T-helper 2 cell treated with Interferon-gamma antibody and Interleukin-4, amounts not matched to agents 5 μg/mL and 100 μg/mL, for 36 hours (primary cell): Measurements from ENCODE around the gene KCNQ1.

ENCODE experiments used
- DNase-seq: peaks from one replicate; pipeline ENCODE4 v3.0.0; 2021; ENCODE audit warnings: low spot score
- H3K27ac Mint-ChIP-seq: one replicate; pipeline ENCODE4 v1.8.0; 2021; ENCODE audit warnings: mild to moderate bottlenecking, mixed read lengths
- H3K27me3 Mint-ChIP-seq: one replicate; pipeline ENCODE4 v1.8.0; 2021; ENCODE audit warnings: low read depth, mixed read lengths
- H3K36me3 Mint-ChIP-seq: one replicate; pipeline ENCODE4 v1.8.0; 2021; ENCODE audit warnings: low read depth, mixed read lengths
- H3K4me1 Mint-ChIP-seq: one replicate; pipeline ENCODE4 v1.8.0; 2021; ENCODE audit warnings: low read depth, mixed read lengths
- H3K4me3 Mint-ChIP-seq: one replicate; pipeline ENCODE4 v1.8.0; 2022; ENCODE audit warnings: mild to moderate bottlenecking, moderate library complexity, mixed read lengths
- H3K9me3 Mint-ChIP-seq: one replicate; pipeline ENCODE4 v1.8.0; 2021; ENCODE audit warnings: mixed read lengths

Gene KCNQ1

DNA sequence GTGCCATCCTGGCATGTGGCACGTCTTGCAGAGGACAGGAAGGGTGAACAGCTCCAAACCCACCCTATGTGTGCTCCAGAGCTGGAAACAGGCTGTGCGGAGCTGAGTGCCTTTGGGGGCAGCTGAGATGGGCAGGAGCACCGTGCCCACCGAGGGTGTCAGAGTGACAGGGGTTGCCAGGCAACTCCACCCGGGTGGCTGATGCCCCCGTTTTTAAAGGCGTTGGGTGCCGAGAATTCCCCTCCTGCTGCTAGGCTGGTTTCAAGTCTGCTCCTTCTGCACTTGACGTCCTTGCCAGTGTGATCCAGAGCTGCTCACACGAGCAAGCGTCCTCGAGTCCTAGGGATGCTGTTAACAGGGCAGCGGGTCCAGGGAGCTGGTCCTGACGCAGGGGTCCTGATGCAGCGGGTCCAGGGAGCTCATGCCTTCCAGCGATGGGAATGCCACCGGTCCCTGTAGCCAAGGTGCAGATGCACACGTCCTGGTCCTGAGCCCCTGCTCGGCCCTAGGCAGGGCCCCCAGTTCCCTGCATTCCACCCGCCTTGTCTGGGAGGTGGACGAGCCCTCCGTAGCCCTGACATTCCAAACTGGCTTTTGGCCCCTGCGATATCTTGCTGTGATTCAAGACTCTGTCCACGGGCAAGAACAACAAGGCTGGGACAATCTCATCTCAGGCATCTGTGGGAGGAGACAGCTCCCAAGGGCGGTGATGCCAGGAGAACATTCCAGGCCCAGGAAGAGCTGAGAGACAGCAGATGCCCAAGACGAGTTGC is 4.9 kb downstream of the KCNQ1 start:
- H3K4me1 Mint-ChIP-seq = peaks cover 11% of the 10 kb centered on the region
- DNase-seq = no peak
- H3K9me3 Mint-ChIP-seq = no peaks in the 10 kb centered on the region
- H3K36me3 Mint-ChIP-seq = no peaks in the 10 kb centered on the region
- no peak overlapping the region for H3K27ac Mint-ChIP-seq
- H3K4me3 Mint-ChIP-seq = no peak overlapping the region
- peaks cover 8% of the 10 kb centered on the region for H3K27me3 Mint-ChIP-seq

GRCh38 chr11:2450321-2451041 is 5.7 kb downstream of the KCNQ1 start:
- peaks cover 8% of the 10 kb centered on the region for H3K4me1 Mint-ChIP-seq
- no peak overlapping the region for H3K27ac Mint-ChIP-seq
- peaks cover 8% of the 10 kb centered on the region for H3K27me3 Mint-ChIP-seq
- DNase-seq = no peak
- no peaks in the 10 kb centered on the region for H3K36me3 Mint-ChIP-seq
- H3K4me3 Mint-ChIP-seq = no peak overlapping the region
- no peaks in the 10 kb centered on the region for H3K9me3 Mint-ChIP-seq

DNA sequence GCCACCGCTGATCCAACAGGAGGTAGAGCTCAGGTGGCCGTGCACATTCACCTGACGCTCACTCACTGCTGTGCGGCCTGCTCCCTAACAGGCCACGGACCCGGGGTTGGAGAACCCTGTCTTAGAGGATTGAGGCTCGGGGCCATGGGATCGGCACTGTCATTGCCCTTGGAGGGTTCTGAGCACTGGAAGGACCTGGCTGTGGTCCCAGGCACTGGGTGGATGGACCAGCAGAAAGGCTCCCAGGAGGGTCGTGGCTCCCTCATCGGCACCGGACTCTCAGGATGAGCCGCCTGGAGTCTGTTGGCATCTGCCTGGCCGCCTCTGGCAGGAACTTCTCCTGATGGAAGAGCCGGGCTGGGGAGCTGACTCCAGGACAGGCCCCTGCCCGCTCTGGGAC is 6.5 kb downstream of the KCNQ1 start:
- Mint-ChIP-seq H3K27ac (no peak overlapping the region), H3K9me3 (no peaks in the 10 kb centered on the region), H3K36me3 (no peaks in the 10 kb centered on the region), H3K27me3 (peaks cover 6% of the 10 kb centered on the region), H3K4me3 (no peak overlapping the region), H3K4me1 (peaks cover 8% of the 10 kb centered on the region)
- no peak for DNase-seq

DNA sequence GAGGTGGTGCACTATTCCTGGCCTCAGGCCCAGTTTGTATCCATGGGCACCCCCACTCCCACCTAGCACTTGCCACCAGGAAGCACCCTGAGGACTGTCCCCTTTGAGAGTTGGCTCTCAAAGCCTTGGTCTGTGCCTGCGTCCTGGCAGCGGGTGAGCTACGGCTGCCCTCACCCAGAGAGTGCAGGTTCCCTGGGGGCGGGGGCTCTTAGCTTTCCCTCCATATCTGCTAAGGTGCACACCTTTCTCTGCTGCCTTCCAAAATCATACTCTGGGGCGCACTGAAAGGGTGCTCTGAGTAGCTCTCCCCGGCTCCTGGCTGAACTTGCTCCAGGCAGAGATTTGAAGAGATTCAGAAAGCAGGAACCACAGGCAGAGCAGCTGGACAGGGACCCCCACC is 7.1 kb downstream of the KCNQ1 start:
- DNase-seq = no peak
- Mint-ChIP-seq H3K9me3 (no peaks in the 10 kb centered on the region), H3K4me3 (no peak overlapping the region), H3K4me1 (peaks cover 7% of the 10 kb centered on the region), H3K36me3 (no peaks in the 10 kb centered on the region), H3K27ac (no peak overlapping the region), H3K27me3 (peaks cover 6% of the 10 kb centered on the region)

- peaks cover 2% of the 10 kb centered on the region for H3K4me1 Mint-ChIP-seq
- DNase-seq = no peak
- H3K9me3 Mint-ChIP-seq = no peaks in the 10 kb centered on the region
- peaks cover 9% of the 10 kb centered on the region for H3K27me3 Mint-ChIP-seq
- no peak overlapping the region for H3K27ac Mint-ChIP-seq
- H3K36me3 Mint-ChIP-seq = no peaks in the 10 kb centered on the region
- no peak overlapping the region for H3K4me3 Mint-ChIP-seq
Observed at GRCh38 chr11:2452321-2453012, 7.7 kb downstream of the KCNQ1 start.

GRCh38 chr11:2453436-2453835 is 8.6 kb downstream of the KCNQ1 start:
- DNase-seq = no peak
- Mint-ChIP-seq H3K4me3 (no peak overlapping the region), H3K27ac (no peak overlapping the region), H3K27me3 (peaks cover 9% of the 10 kb centered on the region), H3K4me1 (no peaks in the 10 kb centered on the region), H3K9me3 (no peaks in the 10 kb centered on the region), H3K36me3 (no peaks in the 10 kb centered on the region)

DNA sequence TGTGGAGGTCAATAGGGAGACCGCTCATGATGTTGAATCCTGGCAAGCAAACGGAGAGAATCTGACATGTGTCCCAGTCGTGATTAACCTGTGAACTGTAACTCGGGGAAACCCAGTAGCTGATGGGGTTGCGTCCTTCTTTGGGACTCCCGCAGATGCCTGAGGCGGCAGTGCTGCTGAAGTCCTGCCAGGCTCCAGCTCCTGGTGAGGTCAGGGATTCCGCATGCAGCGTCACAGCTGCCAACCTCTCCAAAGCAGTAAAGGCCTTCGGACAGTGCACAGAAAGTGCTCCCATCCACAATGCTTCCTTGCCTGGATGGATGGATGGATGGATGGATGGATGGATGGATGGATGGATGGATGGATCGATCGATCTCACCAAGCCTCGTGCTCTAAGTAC is 13.5 kb downstream of the KCNQ1 start:
- H3K27ac Mint-ChIP-seq = no peak overlapping the region
- H3K9me3 Mint-ChIP-seq = no peaks in the 10 kb centered on the region
- H3K4me1 Mint-ChIP-seq = no peaks in the 10 kb centered on the region
- no peaks in the 10 kb centered on the region for H3K36me3 Mint-ChIP-seq
- no peak for DNase-seq
- H3K27me3 Mint-ChIP-seq = peaks cover 9% of the 10 kb centered on the region
- H3K4me3 Mint-ChIP-seq = no peak overlapping the region

DNA sequence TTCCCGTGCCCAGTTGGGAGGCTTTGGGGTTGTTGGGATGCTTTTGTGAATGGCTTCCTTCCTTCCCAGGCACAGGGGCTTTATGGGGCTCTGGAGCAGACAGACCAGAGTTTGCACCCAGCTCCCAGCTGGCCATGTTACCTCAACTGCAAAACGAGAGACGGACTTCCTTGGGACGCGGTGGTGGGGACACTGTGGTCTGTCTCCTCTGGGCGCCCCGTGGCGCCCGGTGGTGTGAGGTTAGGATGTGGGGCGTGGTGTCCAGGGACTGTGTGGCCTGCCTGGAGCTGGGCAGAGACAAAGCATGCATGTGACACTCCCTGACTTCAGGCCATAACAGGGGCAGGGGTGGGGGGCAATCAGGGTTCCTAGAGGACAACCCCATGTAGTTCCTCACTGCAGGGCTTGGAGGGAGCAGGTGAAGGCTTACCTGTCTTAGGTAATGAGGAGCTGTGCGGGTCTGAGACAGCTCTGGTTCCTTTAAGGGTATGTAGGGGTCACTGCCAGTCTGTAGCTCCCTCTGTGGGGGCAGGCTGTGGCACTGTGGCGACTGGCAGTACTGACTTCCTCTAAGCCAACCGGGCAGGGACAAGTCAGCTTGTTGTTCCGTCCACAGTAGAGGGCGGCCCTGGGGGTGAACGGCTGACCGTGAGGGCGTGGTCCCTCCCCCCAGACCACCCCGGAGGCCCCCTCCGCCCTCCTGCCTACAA is 14.4 kb downstream of the KCNQ1 start:
- H3K9me3 Mint-ChIP-seq = no peaks in the 10 kb centered on the region
- DNase-seq = no peak
- H3K27ac Mint-ChIP-seq = no peak overlapping the region
- peaks cover 9% of the 10 kb centered on the region for H3K27me3 Mint-ChIP-seq
- no peaks in the 10 kb centered on the region for H3K4me1 Mint-ChIP-seq
- no peak overlapping the region for H3K4me3 Mint-ChIP-seq
- no peaks in the 10 kb centered on the region for H3K36me3 Mint-ChIP-seq

DNA sequence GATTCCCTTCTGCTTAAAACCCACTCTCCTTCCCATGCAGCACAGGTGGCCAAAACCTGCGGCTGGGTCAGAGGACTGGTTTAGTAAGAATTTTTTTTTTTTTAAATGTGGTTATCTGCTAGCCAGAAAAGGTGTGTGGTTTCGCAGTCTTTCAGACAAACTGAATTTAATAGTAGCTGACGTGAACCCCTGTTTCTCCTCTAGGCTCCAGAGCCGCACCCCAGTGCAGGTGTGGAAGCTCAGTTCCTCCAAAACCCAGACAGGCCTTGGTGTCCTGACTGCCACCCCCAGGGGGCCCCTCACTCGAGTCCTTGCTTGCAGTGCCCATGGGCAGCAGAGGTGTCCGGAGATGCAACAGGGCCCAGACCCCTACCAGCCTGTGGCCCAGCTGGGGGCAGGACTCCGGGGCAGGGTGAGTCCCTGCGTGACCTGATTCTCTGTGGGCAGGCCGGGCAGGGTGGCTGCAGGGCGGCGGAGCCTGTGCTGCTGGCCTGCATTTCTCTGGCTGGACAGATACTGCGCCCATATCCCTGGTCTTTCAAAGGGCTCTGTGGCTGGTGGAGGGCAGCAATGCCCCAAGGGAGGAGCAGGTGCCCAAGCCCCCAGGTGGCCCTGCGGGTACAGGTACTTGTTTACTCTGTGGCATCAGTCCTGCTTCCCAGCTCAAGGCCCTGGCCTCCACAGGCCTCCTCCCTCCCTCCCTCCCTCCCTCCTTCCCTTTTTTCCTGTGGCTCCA is 15.2 kb downstream of the KCNQ1 start:
- no peak for DNase-seq
- no peaks in the 10 kb centered on the region for H3K9me3 Mint-ChIP-seq
- peaks cover 6% of the 10 kb centered on the region for H3K27me3 Mint-ChIP-seq
- no peak overlapping the region for H3K4me3 Mint-ChIP-seq
- no peak overlapping the region for H3K27ac Mint-ChIP-seq
- H3K36me3 Mint-ChIP-seq = no peaks in the 10 kb centered on the region
- no peaks in the 10 kb centered on the region for H3K4me1 Mint-ChIP-seq

- Mint-ChIP-seq H3K36me3 (no peaks in the 10 kb centered on the region), H3K27ac (no peak overlapping the region), H3K4me3 (no peak overlapping the region), H3K9me3 (no peaks in the 10 kb centered on the region), H3K4me1 (no peaks in the 10 kb centered on the region), H3K27me3 (peaks cover 3% of the 10 kb centered on the region)
- DNase-seq = no peak
Observed at GRCh38 chr11:2460540-2461252, 15.9 kb downstream of the KCNQ1 start.

- no peaks in the 10 kb centered on the region for H3K36me3 Mint-ChIP-seq
- H3K9me3 Mint-ChIP-seq = no peaks in the 10 kb centered on the region
- H3K27me3 Mint-ChIP-seq = peaks cover 3% of the 10 kb centered on the region
- peaks cover 4% of the 10 kb centered on the region for H3K4me1 Mint-ChIP-seq
- H3K4me3 Mint-ChIP-seq = no peak overlapping the region
- DNase-seq = no peak
- no peak overlapping the region for H3K27ac Mint-ChIP-seq
Observed at GRCh38 chr11:2461253-2461955, 16.6 kb downstream of the KCNQ1 start.

- no peaks in the 10 kb centered on the region for H3K9me3 Mint-ChIP-seq
- no peak overlapping the region for H3K27ac Mint-ChIP-seq
- H3K4me3 Mint-ChIP-seq = no peak overlapping the region
- peaks cover 10% of the 10 kb centered on the region for H3K4me1 Mint-ChIP-seq
- peaks cover 3% of the 10 kb centered on the region for H3K27me3 Mint-ChIP-seq
- no peak for DNase-seq
- no peaks in the 10 kb centered on the region for H3K36me3 Mint-ChIP-seq
Observed at GRCh38 chr11:2461956-2462542, 17.2 kb downstream of the KCNQ1 start.
